Activated T-helper 1 cell treated with anti-CD3 and anti-CD28 coated beads, Interleukin-2, amount 50 U/mL, for 16 hours (primary cell): ENCODE measurements around the gene IGF2R.
"Not testable (repeated sequence)": the region's sequence is repeated elsewhere in the genome, so short reads cannot be mapped to it uniquely, and the experiment has no call there.

ENCODE experiments used
- DNase-seq, 2 donors: peaks; one replicate each; pipeline ENCODE4 v3.0.0-alpha.2; 2020; ENCODE audit warnings: low read depth in 1 of 2, low spot score in 1 of 2

The IGF2R gene

GRCh38 chr6:160135907-160136655 is 167.2 kb downstream of the IGF2R start:
- DNase-seq, result no peak

GRCh38 chr6:160137130-160137988 is 168.5 kb downstream of the IGF2R start:
- DNase-seq, result no peak

- peak; percentile 19 to 31 for DNase-seq
Observed at GRCh38 chr6:160137989-160138835, 169.3 kb downstream of the IGF2R start.

- DNase-seq, result no peak
Observed at GRCh38 chr6:160138839-160139419, 170.0 kb downstream of the IGF2R start.

- DNase-seq, result no peak
Observed at GRCh38 chr6:160139420-160139851, 170.6 kb downstream of the IGF2R start.

GRCh38 chr6:160140493-160140892 is 171.6 kb downstream of the IGF2R start:
- not testable (repeated sequence) for DNase-seq

GRCh38 chr6:160141001-160141726 is 172.3 kb downstream of the IGF2R start:
- no peak for DNase-seq

- no peak for DNase-seq
Observed at GRCh38 chr6:160142115-160142715, 173.3 kb downstream of the IGF2R start.

- DNase-seq, result no peak
Observed at GRCh38 chr6:160146454-160147145, 177.7 kb downstream of the IGF2R start.

GRCh38 chr6:160147146-160147536 is 178.3 kb downstream of the IGF2R start:
- no peak for DNase-seq

GRCh38 chr6:160154471-160154870 is 185.6 kb downstream of the IGF2R start:
- no peak for DNase-seq

- no peak for DNase-seq
Observed at GRCh38 chr6:160156842-160157241, 188.0 kb downstream of the IGF2R start.

- DNase-seq, result no peak
Observed at GRCh38 chr6:160160450-160160849, 191.6 kb downstream of the IGF2R start.
